GM06990 (cell line): ENCODE measurements around the gene LIMS1.
"Not testable (repeated sequence)": the region's sequence is repeated elsewhere in the genome, so short reads cannot be mapped to it uniquely, and the experiment has no call there.

Source experiments
- DNase-seq: peaks from one replicate; pipeline ENCODE4 v3.0.0-alpha.2; 2011; ENCODE audit not compliant: insufficient read length; ENCODE audit errors: extremely low read depth
- H3K27me3 ChIP-seq: replicated peaks from 2 replicates; pipeline ENCODE4 v1.6.0; 2011; ENCODE audit warnings: low read length; ENCODE audit not compliant: control insufficient read depth, insufficient read depth
- H3K36me3 ChIP-seq: 2 replicates; pipeline ENCODE4 v1.5.1; 2011; ENCODE audit warnings: low read length; ENCODE audit not compliant: control insufficient read depth, insufficient read depth
- H3K4me3 ChIP-seq: replicated peaks from 2 replicates; pipeline ENCODE4 v1.5.1; 2011; ENCODE audit warnings: low read depth, mild to moderate bottlenecking, control low read depth, low read length
- TF ChIP-seq, protein P1 (sequence below): IDR thresholded peaks from 2 replicates; pipeline ENCODE4 v1.5.1; 2011; ENCODE audit warnings: low read length, control low read depth, mild to moderate bottlenecking, inconsistent platforms; ENCODE audit not compliant: insufficient read depth, poor library complexity, severe bottlenecking

LIMS1 gene

GRCh38 chr2:108533832-108534583, at the start of gene LIMS1:
Gene LIMS1 (plus strand): TSS chr2:108534470. CDS start chr2:108534563, 93 bp downstream.
- Histone ChIP-seq H3K27me3 (no peaks in the 10 kb centered on the region), H3K36me3 (no peaks in the 10 kb centered on the region), H3K4me3 (peak within 1 kb of the TSS; percentile 79)
- TF ChIP-seq, protein P1, sequence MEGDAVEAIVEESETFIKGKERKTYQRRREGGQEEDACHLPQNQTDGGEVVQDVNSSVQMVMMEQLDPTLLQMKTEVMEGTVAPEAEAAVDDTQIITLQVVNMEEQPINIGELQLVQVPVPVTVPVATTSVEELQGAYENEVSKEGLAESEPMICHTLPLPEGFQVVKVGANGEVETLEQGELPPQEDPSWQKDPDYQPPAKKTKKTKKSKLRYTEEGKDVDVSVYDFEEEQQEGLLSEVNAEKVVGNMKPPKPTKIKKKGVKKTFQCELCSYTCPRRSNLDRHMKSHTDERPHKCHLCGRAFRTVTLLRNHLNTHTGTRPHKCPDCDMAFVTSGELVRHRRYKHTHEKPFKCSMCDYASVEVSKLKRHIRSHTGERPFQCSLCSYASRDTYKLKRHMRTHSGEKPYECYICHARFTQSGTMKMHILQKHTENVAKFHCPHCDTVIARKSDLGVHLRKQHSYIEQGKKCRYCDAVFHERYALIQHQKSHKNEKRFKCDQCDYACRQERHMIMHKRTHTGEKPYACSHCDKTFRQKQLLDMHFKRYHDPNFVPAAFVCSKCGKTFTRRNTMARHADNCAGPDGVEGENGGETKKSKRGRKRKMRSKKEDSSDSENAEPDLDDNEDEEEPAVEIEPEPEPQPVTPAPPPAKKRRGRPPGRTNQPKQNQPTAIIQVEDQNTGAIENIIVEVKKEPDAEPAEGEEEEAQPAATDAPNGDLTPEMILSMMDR = no peak
- peak; percentile 91 for DNase-seq

DNA sequence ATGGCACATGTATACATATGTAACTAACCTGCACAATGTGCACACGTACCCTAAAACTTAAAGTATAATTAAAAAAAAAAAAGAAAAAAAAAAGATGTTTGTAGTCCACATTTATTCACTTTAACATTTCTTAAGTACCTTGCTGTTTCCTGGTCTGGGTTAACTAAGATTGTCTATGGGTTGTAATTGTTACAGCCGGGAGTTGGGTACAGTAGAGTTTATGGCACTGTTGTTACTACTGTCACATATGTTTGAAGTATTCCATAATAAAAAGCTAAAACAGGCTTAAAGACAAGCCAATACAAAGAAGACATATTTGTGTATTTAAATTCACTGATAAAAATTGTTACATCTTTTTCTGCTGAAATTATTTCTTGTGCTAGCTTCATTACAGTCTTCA, 49.0 kb upstream of the LIMS1 start:
- H3K27me3 ChIP-seq = no peaks in the 10 kb centered on the region
- TF ChIP-seq, protein P1 = no peak
- H3K36me3 ChIP-seq = peaks cover 3% of the 10 kb centered on the region; the same call in 1 of the 2 replicates
- DNase-seq = no peak
- no peak overlapping the region for H3K4me3 ChIP-seq

- TF ChIP-seq, protein P1 = no peak
- DNase-seq = no peak
- H3K36me3 ChIP-seq = peaks cover 5% of the 10 kb centered on the region
- H3K4me3 ChIP-seq = no peak overlapping the region
- H3K27me3 ChIP-seq = no peaks in the 10 kb centered on the region
These were observed 43.7 kb upstream of the LIMS1 start for GRCh38 chr2:108490506-108491122.

DNA sequence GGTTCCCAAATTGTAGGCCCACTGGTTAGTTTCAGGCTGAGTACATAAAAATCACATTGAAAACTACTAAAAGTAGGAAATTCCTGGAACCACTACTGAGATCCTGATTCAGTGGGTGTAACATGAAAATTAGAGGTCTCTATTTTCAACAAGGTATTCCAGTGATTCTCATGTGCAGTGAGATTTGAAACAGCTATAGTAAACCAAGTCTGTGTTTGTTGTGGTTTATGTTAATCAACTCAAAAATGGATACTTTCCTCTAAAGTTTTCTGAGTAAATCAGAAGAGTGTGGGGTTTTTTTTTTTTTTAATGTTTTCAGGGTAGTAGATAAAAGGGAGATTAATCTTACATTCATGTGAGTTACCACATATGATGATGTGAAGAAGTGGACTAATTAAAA, 42.4 kb upstream of the LIMS1 start:
- Histone ChIP-seq H3K4me3 (no peak overlapping the region), H3K27me3 (no peaks in the 10 kb centered on the region), H3K36me3 (peaks cover 4% of the 10 kb centered on the region)
- DNase-seq = no peak
- TF ChIP-seq, protein P1 = no peak

- H3K27me3 ChIP-seq = no peaks in the 10 kb centered on the region
- DNase-seq = no peak
- no peak overlapping the region for H3K4me3 ChIP-seq
- peaks cover 4% of the 10 kb centered on the region for H3K36me3 ChIP-seq
- TF ChIP-seq, protein P1 = no peak
These were observed 41.9 kb upstream of the LIMS1 start for GRCh38 chr2:108492364-108492763.

DNA sequence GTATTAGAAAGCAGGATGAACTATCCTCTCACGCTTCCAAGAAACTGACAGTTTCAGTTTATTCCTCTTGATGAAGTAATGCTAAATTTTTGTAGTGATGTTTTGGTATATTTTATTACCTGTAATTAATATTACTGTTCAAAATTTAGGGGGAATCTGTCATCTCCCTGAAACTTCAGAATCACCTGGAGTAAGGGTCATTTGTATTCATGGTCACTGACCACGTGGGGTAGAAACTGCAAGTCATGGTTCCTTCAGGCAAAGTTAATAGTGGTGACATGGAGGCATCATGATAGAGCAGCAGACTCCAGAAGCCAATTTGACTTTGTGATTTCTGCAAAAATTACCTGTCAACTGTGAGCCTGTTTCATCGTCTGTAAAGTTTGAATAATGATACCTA, 38.1 kb upstream of the LIMS1 start:
- not testable (repeated sequence) for DNase-seq, H3K27me3 ChIP-seq, H3K36me3 ChIP-seq, H3K4me3 ChIP-seq

GRCh38 chr2:108507620-108508019, 26.6 kb upstream of the LIMS1 start:
- DNase-seq, H3K27me3 ChIP-seq, H3K4me3 ChIP-seq, H3K36me3 ChIP-seq: not testable (repeated sequence)

- not testable (repeated sequence) for H3K27me3 ChIP-seq, DNase-seq, H3K36me3 ChIP-seq, H3K4me3 ChIP-seq
These were observed 21.8 kb upstream of the LIMS1 start for GRCh38 chr2:108512431-108512830.

DNA sequence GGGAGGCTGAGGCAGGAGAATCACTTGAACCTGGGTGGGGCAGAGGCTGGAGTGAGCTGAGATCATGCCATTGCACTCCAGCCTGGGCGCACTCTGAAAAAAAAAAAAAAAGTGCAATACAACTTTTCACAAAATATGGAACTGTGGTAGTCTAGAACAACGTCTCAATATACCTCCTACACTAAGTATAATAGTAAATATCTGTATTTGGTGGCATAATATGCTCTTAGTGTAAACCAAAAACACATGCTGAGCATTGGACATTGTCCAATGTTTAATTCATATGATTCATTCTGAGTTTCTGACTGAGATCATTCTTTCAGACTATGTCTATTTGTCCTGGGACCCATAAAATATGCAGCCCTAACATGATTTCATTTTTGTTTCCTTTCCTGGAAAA, 19.8 kb upstream of the LIMS1 start:
- not testable (repeated sequence) for H3K4me3 ChIP-seq, H3K36me3 ChIP-seq, H3K27me3 ChIP-seq, DNase-seq
